Measurements from ENCODE around the gene KRT28.
A peak's percentile ranks its signal among the peaks of the same experiment; 100 is the strongest.

KRT28 gene

GRCh38 chr17:40813804-40814203 is 14.0 kb upstream of the KRT28 start:
- no peak overlapping the region for H3K4me3 ChIP-seq (ENCODE audit: control insufficient read depth, low read depth, low read length)
- no peak for TF ChIP-seq CTCF (IDR thresholded peaks at IDR 0.05; ENCODE audit: control insufficient read depth, insufficient read depth, low read depth, low read length, missing control alignments)
- no peak for DNase-seq (ENCODE audit: low read depth)

- H3K4me3 ChIP-seq (ENCODE audit: control insufficient read depth, low read depth, low read length), result no peak overlapping the region
- DNase-seq (ENCODE audit: low read depth), result no peak
- TF ChIP-seq CTCF (IDR thresholded peaks at IDR 0.05; ENCODE audit: control insufficient read depth, insufficient read depth, low read depth, low read length, missing control alignments), result no peak
Measured at GRCh38 chr17:40812639-40813038, 12.9 kb upstream of the KRT28 start.

- no peak overlapping the region for H3K4me3 ChIP-seq (ENCODE audit: control insufficient read depth, low read depth, low read length)
- no peak for DNase-seq (ENCODE audit: low read depth)
- TF ChIP-seq CTCF (IDR thresholded peaks at IDR 0.05; ENCODE audit: control insufficient read depth, insufficient read depth, low read depth, low read length, missing control alignments), result no peak
Measured at GRCh38 chr17:40810494-40810893, 10.7 kb upstream of the KRT28 start.

GRCh38 chr17:40809721-40810421 is 10.1 kb upstream of the KRT28 start:
- TF ChIP-seq CTCF (IDR thresholded peaks at IDR 0.05; ENCODE audit: control insufficient read depth, insufficient read depth, low read depth, low read length, missing control alignments), result no peak
- H3K4me3 ChIP-seq (ENCODE audit: control insufficient read depth, low read depth, low read length), result no peak overlapping the region
- no peak for DNase-seq (ENCODE audit: low read depth)

- DNase-seq (ENCODE audit: low read depth), result no peak
- H3K4me3 ChIP-seq (ENCODE audit: control insufficient read depth, low read depth, low read length), result no peak overlapping the region
- no peak for TF ChIP-seq CTCF (IDR thresholded peaks at IDR 0.05; ENCODE audit: control insufficient read depth, insufficient read depth, low read depth, low read length, missing control alignments)
Measured at GRCh38 chr17:40806131-40806530, 6.4 kb upstream of the KRT28 start.

GRCh38 chr17:40803617-40804082 is 3.9 kb upstream of the KRT28 start:
- DNase-seq (ENCODE audit: low read depth), result no peak
- TF ChIP-seq CTCF (IDR thresholded peaks at IDR 0.05; ENCODE audit: control insufficient read depth, insufficient read depth, low read depth, low read length, missing control alignments), result peak; percentile 92
- H3K4me3 ChIP-seq (ENCODE audit: control insufficient read depth, low read depth, low read length), result no peak overlapping the region

Measured in AG09309 (cell line).